Measurements from ENCODE around the gene PDZD2. TPM values are rescaled to one million over a fixed set of nuclear protein-coding genes. Genes with fewer than 3 reads are reported as not detected.

PDZD2 gene
- total RNA-seq, 1 experiment from 2014 or later, result 0.37 TPM

DNA sequence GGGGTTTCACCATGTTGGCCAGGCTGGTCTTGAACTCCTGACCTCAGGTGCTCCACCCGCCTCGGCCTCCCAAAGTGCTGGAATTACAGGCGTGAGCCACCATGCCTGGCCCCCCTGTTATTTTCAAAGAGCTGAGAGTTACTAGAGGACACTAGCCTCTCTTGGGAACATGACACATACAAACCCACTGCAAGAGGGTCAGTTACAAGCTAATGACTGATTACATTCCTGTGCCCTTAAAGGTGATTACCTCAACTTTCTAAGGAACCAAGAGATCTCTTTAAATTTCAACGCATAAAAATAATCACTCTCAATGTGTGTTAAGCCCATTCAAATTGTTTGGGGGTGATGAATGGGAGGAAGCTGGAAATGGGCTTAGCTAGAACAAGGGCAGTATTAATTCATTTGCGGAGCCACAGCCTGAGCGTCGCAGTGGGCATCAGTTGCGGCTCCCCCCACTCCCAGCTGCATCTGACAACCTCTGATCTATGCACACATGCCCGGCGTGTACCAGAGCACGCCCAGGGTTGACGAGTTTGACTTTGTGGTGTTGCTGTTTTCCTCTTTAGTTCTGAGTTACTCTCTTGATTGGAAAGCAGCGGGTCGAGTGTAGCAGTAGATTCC, 388.3 kb downstream of the PDZD2 start:
- RAD21 ChIA-PET (ENCODE audit: low non-redundant PET in 1 of 2, low total read pairs in 2 of 2, uncharacterized antibody in 2 of 2, unreplicated experiment in 2 of 2), result no interaction called here
- Histone ChIP-seq H3K4me3 (replicated peaks in 1 of 2; ENCODE audit: low read depth in 1 of 2, low read length in 2 of 2) (no peak overlapping the region), H3K27ac (ENCODE audit: low read depth, low read length) (no peak overlapping the region), H3K9me3 (ENCODE audit: control insufficient read depth in 1 of 2, insufficient read depth in 1 of 2, low read depth in 1 of 2, low read length in 2 of 2) (no peaks in the 10 kb centered on the region), H3K9ac (ENCODE audit: low read length) (no peak overlapping the region), H3K36me3 (ENCODE audit: control insufficient read depth in 1 of 2, insufficient read depth in 2 of 2, low read length in 2 of 2) (no peaks in the 10 kb centered on the region), H2AFZ (ENCODE audit: low read depth, low read length, poor library complexity, severe bottlenecking) (no peak overlapping the region), H3K79me2 (ENCODE audit: insufficient read depth, low read length) (no peaks in the 10 kb centered on the region), H3K27me3 (ENCODE audit: insufficient read depth, low read length) (no peaks in the 10 kb centered on the region), H3K4me1 (ENCODE audit: control insufficient read depth in 1 of 2, insufficient read depth in 2 of 2, low read length in 2 of 2) (peaks cover 0 to 2% of the 10 kb centered on the region in 2 experiments; a peak in 1 of 4 replicates), H3K9me2 (ENCODE audit: insufficient read depth) (no peaks in the 10 kb centered on the region), H4K20me1 (ENCODE audit: insufficient read depth) (no peaks in the 10 kb centered on the region), H3K4me2 (ENCODE audit: low read length) (no peak overlapping the region)
- intact Hi-C loops (cut with micrococcal nuclease), result no loop called here
- DNase-seq (ENCODE audit: low read depth, low spot score), result no peak
- CTCF ChIA-PET, result no interaction called here
- no peak for ATAC-seq
- BruUV-seq (replicated peaks), result no TSS peak
- POLR2A ChIA-PET, result no interaction called here
- no peak for TF ChIP-seq ZFX (IDR thresholded peaks at IDR 0.05)
- TF ChIP-seq, protein P1, sequence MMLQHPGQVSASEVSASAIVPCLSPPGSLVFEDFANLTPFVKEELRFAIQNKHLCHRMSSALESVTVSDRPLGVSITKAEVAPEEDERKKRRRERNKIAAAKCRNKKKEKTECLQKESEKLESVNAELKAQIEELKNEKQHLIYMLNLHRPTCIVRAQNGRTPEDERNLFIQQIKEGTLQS (IDR thresholded peaks at IDR 0.05), result no peak
- TF ChIP-seq SP1 (IDR thresholded peaks at IDR 0.05; ENCODE audit: low read depth), result no peak
- no peak for TF ChIP-seq SIN3A (IDR thresholded peaks at IDR 0.05; ENCODE audit: low read depth)
- TF ChIP-seq, protein P2, sequence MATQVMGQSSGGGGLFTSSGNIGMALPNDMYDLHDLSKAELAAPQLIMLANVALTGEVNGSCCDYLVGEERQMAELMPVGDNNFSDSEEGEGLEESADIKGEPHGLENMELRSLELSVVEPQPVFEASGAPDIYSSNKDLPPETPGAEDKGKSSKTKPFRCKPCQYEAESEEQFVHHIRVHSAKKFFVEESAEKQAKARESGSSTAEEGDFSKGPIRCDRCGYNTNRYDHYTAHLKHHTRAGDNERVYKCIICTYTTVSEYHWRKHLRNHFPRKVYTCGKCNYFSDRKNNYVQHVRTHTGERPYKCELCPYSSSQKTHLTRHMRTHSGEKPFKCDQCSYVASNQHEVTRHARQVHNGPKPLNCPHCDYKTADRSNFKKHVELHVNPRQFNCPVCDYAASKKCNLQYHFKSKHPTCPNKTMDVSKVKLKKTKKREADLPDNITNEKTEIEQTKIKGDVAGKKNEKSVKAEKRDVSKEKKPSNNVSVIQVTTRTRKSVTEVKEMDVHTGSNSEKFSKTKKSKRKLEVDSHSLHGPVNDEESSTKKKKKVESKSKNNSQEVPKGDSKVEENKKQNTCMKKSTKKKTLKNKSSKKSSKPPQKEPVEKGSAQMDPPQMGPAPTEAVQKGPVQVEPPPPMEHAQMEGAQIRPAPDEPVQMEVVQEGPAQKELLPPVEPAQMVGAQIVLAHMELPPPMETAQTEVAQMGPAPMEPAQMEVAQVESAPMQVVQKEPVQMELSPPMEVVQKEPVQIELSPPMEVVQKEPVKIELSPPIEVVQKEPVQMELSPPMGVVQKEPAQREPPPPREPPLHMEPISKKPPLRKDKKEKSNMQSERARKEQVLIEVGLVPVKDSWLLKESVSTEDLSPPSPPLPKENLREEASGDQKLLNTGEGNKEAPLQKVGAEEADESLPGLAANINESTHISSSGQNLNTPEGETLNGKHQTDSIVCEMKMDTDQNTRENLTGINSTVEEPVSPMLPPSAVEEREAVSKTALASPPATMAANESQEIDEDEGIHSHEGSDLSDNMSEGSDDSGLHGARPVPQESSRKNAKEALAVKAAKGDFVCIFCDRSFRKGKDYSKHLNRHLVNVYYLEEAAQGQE (IDR thresholded peaks at IDR 0.05; ENCODE audit: low read depth), result no peak
